ENCODE measurements around the gene C10orf90. TPM values are rescaled to one million over a fixed set of nuclear protein-coding genes. Genes with fewer than 3 reads are reported as not detected.

C10orf90 gene
- total RNA-seq, 1 donor from 2014 or later: not detected

GRCh38 chr10:126663880-126664279 lies 6.6 kb downstream of the C10orf90 start:
- Histone ChIP-seq H4K20me1 (ENCODE audit: low read depth) (no peaks in the 10 kb centered on the region), H3K27me3 (no peaks in the 10 kb centered on the region), H2AFZ (replicated peaks) (no peak overlapping the region), H3K9ac (no peak overlapping the region), H3K4me1 (no peaks in the 10 kb centered on the region), H3K4me2 (no peak overlapping the region), H3K4me3 (no peak overlapping the region), H3K79me2 (ENCODE audit: low read depth) (no peaks in the 10 kb centered on the region), H3K36me3 (no peaks in the 10 kb centered on the region), H3K27ac (no peak overlapping the region), H3K9me3 (ENCODE audit: low read depth) (no peaks in the 10 kb centered on the region), H3F3A (ENCODE audit: low read depth) (no peaks in the 10 kb centered on the region)
- Mint-ChIP-seq H3K4me3 (no peak overlapping the region), H3K27ac (no peak overlapping the region), H3K4me1 (peaks cover 11% of the 10 kb centered on the region), H3K36me3 (no peaks in the 10 kb centered on the region), H3K27me3 (ENCODE audit: insufficient read depth, low read depth) (peaks cover 7% of the 10 kb centered on the region), H3K9me3 (no peaks in the 10 kb centered on the region)
- TF ChIP-seq EZH2 (IDR thresholded peaks at IDR 0.05): no peak
- TF ChIP-seq EZH2phosphoT487 (IDR thresholded peaks at IDR 0.05): no peak
- no peak for TF ChIP-seq CTCF (IDR thresholded peaks at IDR 0.05)
- DNase-seq (ENCODE audit: low spot score): no peak

GRCh38 chr10:126663328-126663727 lies 7.2 kb downstream of the C10orf90 start:
- H3K36me3 Mint-ChIP-seq: no peaks in the 10 kb centered on the region
- peaks cover 11% of the 10 kb centered on the region for H3K4me1 Mint-ChIP-seq
- Histone ChIP-seq H4K20me1 (ENCODE audit: low read depth) (no peaks in the 10 kb centered on the region), H3K4me1 (no peaks in the 10 kb centered on the region), H3K9ac (no peak overlapping the region), H3K79me2 (ENCODE audit: low read depth) (no peaks in the 10 kb centered on the region), H3K27ac (no peak overlapping the region), H2AFZ (replicated peaks) (no peak overlapping the region), H3F3A (ENCODE audit: low read depth) (no peaks in the 10 kb centered on the region), H3K9me3 (ENCODE audit: low read depth) (no peaks in the 10 kb centered on the region), H3K27me3 (no peaks in the 10 kb centered on the region), H3K4me2 (no peak overlapping the region), H3K4me3 (no peak overlapping the region), H3K36me3 (no peaks in the 10 kb centered on the region)
- no peak overlapping the region for H3K4me3 Mint-ChIP-seq
- H3K27me3 Mint-ChIP-seq (ENCODE audit: insufficient read depth, low read depth): peaks cover 7% of the 10 kb centered on the region
- DNase-seq (ENCODE audit: low spot score): no peak
- no peak for TF ChIP-seq EZH2 (IDR thresholded peaks at IDR 0.05)
- no peak for TF ChIP-seq EZH2phosphoT487 (IDR thresholded peaks at IDR 0.05)
- TF ChIP-seq CTCF (IDR thresholded peaks at IDR 0.05): no peak
- H3K9me3 Mint-ChIP-seq: no peaks in the 10 kb centered on the region
- no peak overlapping the region for H3K27ac Mint-ChIP-seq

- Histone ChIP-seq H3K4me2 (no peak overlapping the region), H3K27me3 (no peaks in the 10 kb centered on the region), H3K4me1 (no peaks in the 10 kb centered on the region), H3K27ac (no peak overlapping the region), H3K79me2 (ENCODE audit: low read depth) (no peaks in the 10 kb centered on the region), H4K20me1 (ENCODE audit: low read depth) (no peaks in the 10 kb centered on the region), H3K36me3 (no peaks in the 10 kb centered on the region), H3K9ac (no peak overlapping the region), H3F3A (ENCODE audit: low read depth) (no peaks in the 10 kb centered on the region), H3K4me3 (no peak overlapping the region), H3K9me3 (ENCODE audit: low read depth) (no peaks in the 10 kb centered on the region), H2AFZ (replicated peaks) (no peak overlapping the region)
- no peak for DNase-seq (ENCODE audit: low spot score)
- no peaks in the 10 kb centered on the region for H3K9me3 Mint-ChIP-seq
- peaks cover 11% of the 10 kb centered on the region for H3K4me1 Mint-ChIP-seq
- no peaks in the 10 kb centered on the region for H3K36me3 Mint-ChIP-seq
- TF ChIP-seq CTCF (IDR thresholded peaks at IDR 0.05): no peak
- TF ChIP-seq EZH2 (IDR thresholded peaks at IDR 0.05): no peak
- no peak for TF ChIP-seq EZH2phosphoT487 (IDR thresholded peaks at IDR 0.05)
- H3K4me3 Mint-ChIP-seq: no peak overlapping the region
- peaks cover 7% of the 10 kb centered on the region for H3K27me3 Mint-ChIP-seq (ENCODE audit: insufficient read depth, low read depth)
- H3K27ac Mint-ChIP-seq: no peak overlapping the region
Measured at GRCh38 chr10:126661841-126662515, 8.5 kb downstream of the C10orf90 start.

Measured in neural progenitor cell (in vitro differentiated cells).